GM12878 (cell line): ENCODE data around the gene MAMDC4.

Source experiments
- ATF7 ChIP-seq: fragments of 450-650 bp; IDR thresholded peaks from 2 replicates; pipeline ENCODE4 v1.6.1; 2016; ENCODE audit warnings: low read depth, mild to moderate bottlenecking
- CTCF ChIP-seq, 3 experiments: IDR thresholded peaks in 2 of 3; conservative IDR thresholded peaks in 1 of 3; 2 replicates each; pipeline ENCODE4 v1.5.1; 2011; ENCODE audit warnings: low read depth in 3 of 3, low read length in 3 of 3, mild to moderate bottlenecking in 3 of 3, control low read depth in 2 of 3, moderate library complexity in 2 of 3, inconsistent platforms in 1 of 3, mixed read lengths in 1 of 3; ENCODE audit not compliant: control insufficient read depth in 2 of 3, insufficient read depth in 1 of 3; ENCODE audit errors: extremely low read depth in 1 of 3
- DPF2 ChIP-seq: fragments of 450-650 bp; IDR thresholded peaks from 2 replicates; pipeline ENCODE4 v1.6.1; 2017; ENCODE audit warnings: mild to moderate bottlenecking
- IKZF1 ChIP-seq: fragments of 450-650 bp; conservative IDR thresholded peaks from 2 replicates; pipeline ENCODE4 v1.6.1; 2017; ENCODE audit warnings: antibody characterized with exemption, mild to moderate bottlenecking
- IKZF2 ChIP-seq, 2 experiments: fragments of 450-650 bp; IDR thresholded peaks; 2 replicates each; pipeline ENCODE4 v1.6.1; 2017; ENCODE audit warnings: mild to moderate bottlenecking in 2 of 2, moderate library complexity in 2 of 2
- POLR2AphosphoS5 ChIP-seq: IDR thresholded peaks from 2 replicates; pipeline ENCODE4 v1.6.1; 2011; ENCODE audit warnings: mild to moderate bottlenecking, low read length, inconsistent platforms
- SP1 ChIP-seq: IDR thresholded peaks from one replicate; pipeline ENCODE4 v1.6.1; 2011; ENCODE audit warnings: low read depth, low read length
- YBX1 ChIP-seq: fragments of 450-650 bp; IDR thresholded peaks from 2 replicates; pipeline ENCODE4 v1.6.1; 2016; ENCODE audit warnings: antibody characterized with exemption

GRCh38 chr9:136831002-136831719 lies 21.0 kb upstream of the MAMDC4 start:
- no peak for TF ChIP-seq YBX1
- TF ChIP-seq DPF2 = no peak
- no peak for TF ChIP-seq CTCF (IDR thresholded peaks at IDR 0.05 in 2 of 3, conservative IDR thresholded peaks at IDR 0.05 in 1 of 3; ENCODE audit: control insufficient read depth in 2 of 3, extremely low read depth in 1 of 3, insufficient read depth in 1 of 3, low read depth in 3 of 3, low read length in 3 of 3)
- no peak for TF ChIP-seq IKZF2 (IDR thresholded peaks at IDR 0.05)
- no peak for TF ChIP-seq IKZF1
- TF ChIP-seq POLR2AphosphoS5 = no peak
- no peak for TF ChIP-seq SP1
- no peak for TF ChIP-seq ATF7
